ENCODE results near the gene SIPA1L2. TPM values are rescaled to one million over a fixed set of nuclear protein-coding genes. Genes with fewer than 3 reads are reported as not detected.
A peak's percentile ranks its signal among the peaks of the same experiment; 100 is the strongest.

Gene SIPA1L2
- total RNA-seq, 1 donor from 2014 or later = 153 TPM

DNA sequence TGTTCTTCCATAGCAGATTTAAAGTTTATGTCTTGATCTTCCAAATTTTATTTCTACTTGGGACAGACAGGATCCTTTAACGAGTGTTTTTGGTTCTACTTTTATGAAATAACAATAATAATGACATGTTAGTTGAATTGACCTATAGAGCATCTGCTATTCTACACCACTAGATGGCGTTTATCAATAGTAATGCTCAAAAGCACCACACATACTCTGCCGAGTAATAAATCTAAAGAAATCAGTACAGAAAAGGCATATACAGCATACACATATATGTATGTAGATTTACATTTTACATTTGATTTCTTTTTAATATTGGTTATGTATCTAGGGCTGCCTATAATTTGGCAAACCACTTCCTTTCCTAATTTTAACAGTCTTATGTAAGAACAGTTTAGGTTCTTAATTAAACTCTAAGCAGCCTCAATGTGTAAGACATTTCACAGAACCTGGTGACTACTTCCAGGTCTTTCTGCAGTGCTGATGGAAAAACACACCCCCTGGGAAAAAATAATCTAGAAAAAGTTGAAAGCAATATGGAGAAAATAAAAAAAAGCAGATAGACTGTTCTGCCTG is 5.9 kb upstream of the SIPA1L2 start:
- H3K4me3 Mint-ChIP-seq (ENCODE audit: unreplicated experiment) = no peak overlapping the region
- peaks cover 4% of the 10 kb centered on the region for H3K27me3 Mint-ChIP-seq (ENCODE audit: unreplicated experiment)
- peaks cover 12% of the 10 kb centered on the region for H3K4me1 Mint-ChIP-seq (ENCODE audit: unreplicated experiment)
- peaks cover 1% of the 10 kb centered on the region for H3K36me3 Mint-ChIP-seq (ENCODE audit: low read depth, unreplicated experiment)
- TF ChIP-seq CTCF (IDR thresholded peaks at IDR 0.05; ENCODE audit: unreplicated experiment) = peak; percentile 84
- DNase-seq (ENCODE audit: low spot score) = no peak
- H3K9me3 Mint-ChIP-seq (ENCODE audit: unreplicated experiment) = no peaks in the 10 kb centered on the region
- H3K27ac Mint-ChIP-seq (ENCODE audit: unreplicated experiment) = no peak overlapping the region

- peaks cover 11% of the 10 kb centered on the region for H3K4me1 Mint-ChIP-seq (ENCODE audit: unreplicated experiment)
- TF ChIP-seq CTCF (IDR thresholded peaks at IDR 0.05; ENCODE audit: unreplicated experiment) = no peak
- no peaks in the 10 kb centered on the region for H3K9me3 Mint-ChIP-seq (ENCODE audit: unreplicated experiment)
- H3K4me3 Mint-ChIP-seq (ENCODE audit: unreplicated experiment) = no peak overlapping the region
- peaks cover 4% of the 10 kb centered on the region for H3K36me3 Mint-ChIP-seq (ENCODE audit: low read depth, unreplicated experiment)
- H3K27ac Mint-ChIP-seq (ENCODE audit: unreplicated experiment) = no peak overlapping the region
- DNase-seq (ENCODE audit: low spot score) = no peak
- H3K27me3 Mint-ChIP-seq (ENCODE audit: unreplicated experiment) = peaks cover 5% of the 10 kb centered on the region
Measured at GRCh38 chr1:232635279-232635678, 5.3 kb upstream of the SIPA1L2 start.

- peaks cover 14% of the 10 kb centered on the region for H3K4me1 Mint-ChIP-seq (ENCODE audit: unreplicated experiment)
- no peak for TF ChIP-seq CTCF (IDR thresholded peaks at IDR 0.05; ENCODE audit: unreplicated experiment)
- peaks cover 7% of the 10 kb centered on the region for H3K36me3 Mint-ChIP-seq (ENCODE audit: low read depth, unreplicated experiment)
- DNase-seq (ENCODE audit: low spot score) = no peak
- no peak overlapping the region for H3K4me3 Mint-ChIP-seq (ENCODE audit: unreplicated experiment)
- no peak overlapping the region for H3K27ac Mint-ChIP-seq (ENCODE audit: unreplicated experiment)
- H3K9me3 Mint-ChIP-seq (ENCODE audit: unreplicated experiment) = no peaks in the 10 kb centered on the region
- peaks cover 5% of the 10 kb centered on the region for H3K27me3 Mint-ChIP-seq (ENCODE audit: unreplicated experiment)
Measured at GRCh38 chr1:232634096-232634495, 4.2 kb upstream of the SIPA1L2 start.

DNA sequence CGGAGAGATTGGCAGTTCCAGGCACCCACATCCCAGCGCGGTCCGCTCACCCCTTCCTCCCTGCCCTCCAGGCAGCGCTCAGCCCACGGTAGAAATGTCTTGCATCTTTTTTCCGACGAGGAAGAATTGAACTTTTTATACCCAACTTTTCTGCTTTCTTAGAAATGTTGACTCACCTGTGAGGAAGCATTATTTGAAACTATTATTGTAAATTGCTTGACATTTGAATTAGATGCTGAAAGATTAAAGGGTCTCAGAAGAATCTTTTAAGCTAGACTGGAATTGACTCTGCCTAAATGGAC is 912 bp upstream of the SIPA1L2 start:
- peaks cover 29% of the 10 kb centered on the region for H3K4me1 Mint-ChIP-seq (ENCODE audit: unreplicated experiment)
- no peaks in the 10 kb centered on the region for H3K9me3 Mint-ChIP-seq (ENCODE audit: unreplicated experiment)
- peak overlapping the region; percentile 91 for H3K4me3 Mint-ChIP-seq (ENCODE audit: unreplicated experiment)
- peak overlapping the region; percentile 92 for H3K27ac Mint-ChIP-seq (ENCODE audit: unreplicated experiment)
- TF ChIP-seq CTCF (IDR thresholded peaks at IDR 0.05; ENCODE audit: unreplicated experiment) = peak; percentile 4
- peaks cover 14% of the 10 kb centered on the region for H3K36me3 Mint-ChIP-seq (ENCODE audit: low read depth, unreplicated experiment)
- peaks cover 5% of the 10 kb centered on the region for H3K27me3 Mint-ChIP-seq (ENCODE audit: unreplicated experiment)
- DNase-seq (ENCODE audit: low spot score) = no peak

- DNase-seq (ENCODE audit: low spot score) = peak; percentile 30
- H3K4me1 Mint-ChIP-seq (ENCODE audit: unreplicated experiment) = peaks cover 40% of the 10 kb centered on the region
- peaks cover 14% of the 10 kb centered on the region for H3K36me3 Mint-ChIP-seq (ENCODE audit: low read depth, unreplicated experiment)
- H3K27me3 Mint-ChIP-seq (ENCODE audit: unreplicated experiment) = peaks cover 5% of the 10 kb centered on the region
- H3K9me3 Mint-ChIP-seq (ENCODE audit: unreplicated experiment) = no peaks in the 10 kb centered on the region
- TF ChIP-seq CTCF (IDR thresholded peaks at IDR 0.05; ENCODE audit: unreplicated experiment) = no peak
- H3K27ac Mint-ChIP-seq (ENCODE audit: unreplicated experiment) = peak overlapping the region; percentile 80
- H3K4me3 Mint-ChIP-seq (ENCODE audit: unreplicated experiment) = peak overlapping the region; percentile 100
Measured at GRCh38 chr1:232629250-232630046, 485 bp downstream of the SIPA1L2 start.
